Body of pancreas (tissue), 4 donors: ENCODE data around the gene ADARB1.

Experiments
- CTCF ChIP-seq, 7 experiments: fragments of 450-650 bp in 4 of 7; fragments of 200-600 bp in 3 of 7; sonication (generic) in 3 of 7; IDR thresholded peaks; one replicate each; pipeline ENCODE4 v1.5.1; 2016 to 2019; ENCODE audit warnings: antibody characterized with exemption in 7 of 7
- POLR2A ChIP-seq, 3 donors: fragments of 450-650 bp; IDR thresholded peaks; one replicate each; pipeline ENCODE4 v1.6.1; 2016; ENCODE audit warnings: antibody characterized with exemption in 3 of 3, mild to moderate bottlenecking in 2 of 3

- TF ChIP-seq CTCF (IDR thresholded peaks at IDR 0.05) (no peak), POLR2A (IDR thresholded peaks at IDR 0.05) (no peak)
Measured at GRCh38 chr21:45209046-45209445, 134.7 kb downstream of the ADARB1 start.
